NCI-H1436 (cell line): ENCODE measurements around the gene SNED1.

Experiments
- DNase-seq: peaks from one replicate; lab custom pipeline; 2025; lab: John Stamatoyannopoulos, UW

Gene SNED1

DNA sequence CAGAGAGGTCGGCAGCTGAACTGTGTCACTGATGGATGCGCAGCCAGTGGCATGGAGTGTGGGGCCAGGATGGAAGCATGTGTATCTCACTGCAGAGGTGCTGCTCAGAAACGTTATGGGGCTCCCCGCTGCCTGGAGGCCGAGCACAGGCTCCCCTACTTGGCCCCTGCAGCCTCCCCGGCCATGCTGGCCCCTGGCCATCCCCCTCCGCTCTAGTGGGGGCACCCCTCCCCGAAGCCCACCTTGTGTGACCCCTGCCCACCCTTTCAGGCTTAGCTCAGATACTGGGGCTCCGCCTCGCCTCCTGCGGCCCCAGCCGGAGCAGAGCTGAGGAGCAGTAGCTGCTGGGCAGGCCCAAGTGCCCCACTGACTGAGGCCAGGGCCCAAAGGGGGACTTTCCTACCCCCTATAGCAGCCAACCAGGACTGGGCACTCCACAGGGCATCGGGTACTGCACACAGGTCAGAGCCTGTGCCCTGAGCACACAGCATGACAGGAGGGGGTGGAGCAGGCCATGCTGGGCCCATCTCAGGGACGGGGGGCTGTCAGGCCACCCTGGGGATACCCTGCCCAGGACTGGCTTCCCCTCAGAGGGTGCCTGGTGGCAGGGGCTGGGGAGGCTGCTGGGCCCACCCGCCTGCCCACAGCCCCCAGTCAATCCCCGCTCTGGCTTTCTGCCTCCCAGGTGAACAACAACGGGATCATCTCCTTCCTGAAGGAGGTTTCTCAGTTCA is 31.3 kb downstream of the SNED1 start:
- DNase-seq: no peak

- no peak for DNase-seq
Observed at GRCh38 chr2:241030333-241030680, 31.9 kb downstream of the SNED1 start.

- DNase-seq: no peak
Observed at GRCh38 chr2:241030883-241031282, 32.5 kb downstream of the SNED1 start.

- DNase-seq: no peak
Observed at GRCh38 chr2:241031436-241032165, 33.2 kb downstream of the SNED1 start.

DNA sequence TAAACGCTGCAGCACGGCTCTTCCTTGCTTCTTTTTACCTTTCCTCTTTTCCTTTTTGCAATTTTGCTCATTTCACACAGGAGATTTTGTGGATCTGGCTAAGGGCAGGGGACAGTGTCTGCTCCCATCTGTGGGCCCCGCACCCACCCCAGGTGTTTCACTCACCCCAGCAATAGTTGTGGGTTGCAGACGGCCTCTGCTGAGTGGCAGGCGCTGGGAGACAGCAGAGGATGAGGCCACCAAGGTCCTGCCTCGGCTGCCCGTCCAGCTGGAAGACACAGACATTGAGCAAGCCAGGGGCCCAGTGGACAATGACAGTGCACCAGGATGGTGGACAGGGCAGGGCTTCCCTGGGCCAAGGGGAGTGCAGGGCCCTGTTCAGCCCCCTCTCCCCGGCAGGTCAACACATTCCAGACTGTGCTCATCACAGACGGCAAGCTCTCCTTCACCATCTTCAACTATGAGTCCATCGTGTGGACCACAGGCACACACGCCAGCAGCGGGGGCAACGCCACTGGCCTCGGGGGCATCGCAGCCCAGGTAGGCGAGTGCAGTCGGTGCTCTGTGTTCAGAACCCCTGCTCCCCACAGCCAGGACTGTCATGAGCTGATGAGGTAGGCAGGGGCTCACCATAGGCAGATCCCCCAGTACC is 35.0 kb downstream of the SNED1 start:
- DNase-seq: no peak

DNA sequence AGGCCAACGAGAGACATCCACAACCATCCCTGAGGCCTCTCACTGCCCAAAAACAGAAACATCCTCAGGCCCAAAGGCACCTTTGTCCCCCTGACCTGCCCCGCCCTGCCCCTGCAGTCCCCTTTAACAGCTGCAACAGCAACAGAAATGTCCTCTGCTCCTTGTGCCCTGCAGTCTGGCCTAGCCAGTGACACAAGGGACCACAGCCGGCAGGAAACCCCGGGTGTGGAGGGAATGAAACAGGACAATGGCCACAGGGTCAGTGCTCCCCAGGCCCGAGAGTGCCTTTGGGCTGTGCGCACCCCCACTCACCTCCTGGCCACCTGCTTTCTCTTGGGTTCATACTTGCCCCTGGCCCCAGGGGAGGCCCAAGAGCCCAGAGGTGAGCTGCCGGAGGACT is 35.6 kb downstream of the SNED1 start:
- no peak for DNase-seq

DNA sequence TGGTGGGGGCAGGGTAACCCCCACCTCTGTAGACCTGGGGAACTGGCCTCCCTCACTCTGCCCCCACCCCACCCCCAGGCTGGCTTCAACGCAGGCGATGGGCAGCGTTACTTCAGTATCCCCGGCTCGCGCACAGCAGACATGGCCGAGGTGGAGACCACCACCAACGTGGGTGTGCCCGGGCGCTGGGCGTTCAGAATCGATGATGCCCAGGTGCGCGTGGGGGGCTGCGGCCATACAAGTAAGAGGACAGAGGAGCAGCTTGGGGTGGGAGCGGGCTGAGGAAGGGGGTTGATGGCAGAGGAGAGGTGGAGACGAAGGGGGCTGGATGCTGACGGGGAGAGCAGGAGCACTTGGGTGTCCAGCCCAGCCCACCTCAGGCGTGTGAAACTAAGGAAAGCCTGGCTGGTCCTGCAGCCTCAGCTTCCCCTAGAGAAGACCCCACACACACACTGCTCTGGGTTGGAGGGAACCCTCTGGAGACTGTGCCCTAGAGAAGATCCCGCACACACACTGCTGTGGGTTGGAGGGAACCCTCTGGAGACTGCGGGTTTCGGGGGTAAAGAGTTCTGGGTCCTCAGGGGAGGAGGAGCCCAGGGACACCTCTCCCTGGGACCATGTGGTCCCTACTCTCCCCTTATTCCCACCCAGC is 36.2 kb downstream of the SNED1 start:
- DNase-seq: no peak

DNA sequence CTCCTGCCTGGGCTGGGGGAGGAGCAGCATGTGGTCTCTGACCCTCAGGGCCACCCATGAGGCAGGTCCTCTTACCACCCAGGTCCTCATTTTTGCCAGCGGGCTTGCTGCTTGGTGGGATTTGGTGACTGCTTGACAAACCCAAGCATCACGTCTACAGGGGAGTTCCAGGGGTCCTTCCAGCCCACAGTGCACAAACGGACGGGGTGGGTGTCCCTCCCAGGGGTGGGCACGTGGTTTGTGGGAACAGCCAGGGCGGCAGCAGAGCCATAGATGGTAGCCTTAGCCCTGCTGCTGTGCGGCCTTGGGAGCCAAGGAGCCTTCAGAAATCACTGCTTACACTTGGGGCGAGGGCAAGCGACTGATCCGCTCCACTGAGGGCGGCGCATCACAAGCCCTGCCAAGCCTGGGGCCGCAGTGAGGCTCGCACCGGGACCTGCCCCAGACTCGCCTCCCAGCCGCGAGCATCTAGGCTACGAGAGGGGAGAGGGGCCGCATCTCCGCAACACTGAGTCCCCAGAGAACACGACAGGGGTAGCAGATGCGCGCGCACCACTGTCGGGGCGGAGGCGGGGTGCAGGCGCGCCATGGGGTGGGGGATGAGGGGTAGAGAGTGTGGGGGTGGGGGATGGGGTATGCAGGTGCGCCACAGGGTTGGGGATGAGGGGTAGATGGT is 36.9 kb downstream of the SNED1 start:
- peak; percentile 65 for DNase-seq

DNA sequence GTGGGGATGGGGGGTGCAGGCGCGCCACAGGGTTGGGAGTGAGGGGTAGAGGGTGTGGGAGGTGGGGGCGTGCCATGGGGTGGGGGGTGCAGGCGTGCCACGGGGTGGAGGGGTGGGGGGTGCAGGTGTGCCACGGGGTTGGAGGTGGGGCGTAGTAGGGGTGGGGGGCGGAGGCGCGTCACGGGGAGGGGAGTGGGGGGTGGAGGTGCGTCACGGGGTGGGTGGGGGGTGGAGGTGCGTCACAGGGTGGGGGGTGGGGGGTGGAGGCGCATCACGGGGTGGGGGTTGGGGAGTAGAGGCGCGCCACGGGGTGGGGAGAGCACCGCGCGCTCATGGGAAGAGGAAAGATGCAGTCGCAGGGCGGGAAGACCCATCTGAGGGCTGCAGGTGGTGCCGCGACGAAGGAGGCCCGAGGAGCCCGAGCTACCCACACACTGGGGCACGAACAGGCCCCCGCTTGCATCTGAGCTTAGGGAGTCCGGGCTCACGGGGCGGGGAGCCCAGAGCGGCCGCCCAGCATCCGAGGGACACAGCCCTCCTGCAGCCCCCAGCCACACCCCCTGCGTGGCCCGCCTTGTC is 37.5 kb downstream of the SNED1 start:
- peak; percentile 45 for DNase-seq

- peak; percentile 14 for DNase-seq
Observed at GRCh38 chr2:241036397-241036963, 38.1 kb downstream of the SNED1 start.

- no peak for DNase-seq
Observed at GRCh38 chr2:241036964-241037421, 38.6 kb downstream of the SNED1 start.

GRCh38 chr2:241037498-241037897 is 39.1 kb downstream of the SNED1 start:
- no peak for DNase-seq

- DNase-seq: no peak
Observed at GRCh38 chr2:241038374-241039180, 40.2 kb downstream of the SNED1 start.

- no peak for DNase-seq
Observed at GRCh38 chr2:241039416-241039815, 41.0 kb downstream of the SNED1 start.

GRCh38 chr2:241040081-241040803 is 41.8 kb downstream of the SNED1 start:
- DNase-seq: no peak

GRCh38 chr2:241041589-241042158 is 43.3 kb downstream of the SNED1 start:
- no peak for DNase-seq

- DNase-seq: no peak
Observed at GRCh38 chr2:241043581-241043980, 45.2 kb downstream of the SNED1 start.

GRCh38 chr2:241047253-241048010 is 49.0 kb downstream of the SNED1 start:
- no peak for DNase-seq
